Stimulated activated CD8-positive, alpha-beta memory T cell treated with anti-CD3 and anti-CD28 coated beads, Interleukin-15, amount 100 ng/mL, for 24 hours (primary cell): ENCODE data around the gene OR6C3.
"Not testable (repeated sequence)": the region's sequence is repeated elsewhere in the genome, so short reads cannot be mapped to it uniquely, and the experiment has no call there.

Source experiments
- DNase-seq: peaks from one replicate; pipeline ENCODE4 v3.0.0-alpha.2; 2020; ENCODE audit warnings: low read depth

OR6C3 gene

DNA sequence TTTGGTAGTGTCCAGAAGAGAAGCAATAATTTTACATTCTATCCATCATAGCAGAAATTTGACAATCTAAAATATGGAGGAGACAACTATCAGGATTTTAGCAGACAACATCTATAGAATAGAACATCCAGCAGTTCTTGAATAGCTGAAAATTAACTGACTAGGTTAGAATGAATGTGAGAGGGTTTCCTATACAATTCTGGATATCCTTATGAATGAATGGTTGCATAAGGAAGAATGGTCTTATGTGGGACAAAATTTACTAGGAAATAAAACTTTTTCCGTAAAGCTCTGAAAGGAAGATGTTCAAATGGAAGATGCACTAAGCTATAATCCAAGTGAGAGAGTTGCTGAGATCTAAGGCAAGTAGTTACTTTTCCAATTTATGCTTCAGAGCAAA, at the start of gene OR6C3:
TSS of gene OR6C3 (plus strand) at position 301 of the 400 bp plus-strand sequence. CDS start 955 bp downstream, outside the sequence.
- DNase-seq: no peak

- DNase-seq: no peak
Measured at GRCh38 chr12:55280991-55281390, 49.6 kb upstream of the OR6C3 start.

DNA sequence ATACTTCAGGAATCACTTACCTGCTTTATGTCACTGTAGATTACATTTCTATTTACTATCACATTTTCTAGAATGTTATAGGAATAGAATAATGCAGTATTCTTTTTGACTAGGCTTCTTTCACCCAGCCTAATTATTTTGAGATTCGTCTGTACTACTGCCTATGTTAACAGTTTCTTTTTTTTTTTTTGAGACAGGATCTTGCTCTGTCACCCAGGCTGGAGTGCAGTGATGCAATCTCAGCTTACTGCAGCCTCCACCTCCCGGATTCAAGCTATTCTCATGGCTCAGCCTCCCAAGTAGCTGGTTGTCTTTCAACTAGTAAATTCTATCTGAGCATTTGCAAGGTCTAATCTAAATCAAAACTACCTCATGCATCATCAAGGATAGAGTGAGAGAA, 40.5 kb upstream of the OR6C3 start:
- DNase-seq: no peak

GRCh38 chr12:55296469-55296868, 34.1 kb upstream of the OR6C3 start, which contains the start of gene OR6C6:
TSS of gene OR6C6 (minus strand) at chr12:55296569. CDS start at chr12:55295232, 1,337 bp downstream.
- DNase-seq: no peak

DNA sequence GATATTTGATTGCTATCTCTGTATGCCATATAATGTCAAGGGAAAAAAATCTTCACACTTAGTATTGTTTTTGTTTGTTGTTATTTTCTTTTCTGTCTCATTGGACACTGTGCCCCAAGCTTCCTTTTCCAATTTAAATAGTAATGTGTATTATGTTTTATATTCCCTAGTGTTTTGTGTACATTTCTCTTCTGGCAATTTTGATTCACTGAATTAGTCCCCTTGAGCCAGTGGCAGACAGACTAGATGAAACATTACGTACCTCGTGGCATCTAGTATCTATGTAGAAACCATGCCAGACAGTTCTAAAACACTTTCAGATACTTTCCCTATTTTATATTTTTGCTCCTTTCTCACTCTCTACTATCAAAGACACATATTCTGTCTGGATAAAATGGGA, 16.5 kb upstream of the OR6C3 start, which contains the start of gene OR6C1:
TSS of gene OR6C1 (plus strand) at position 301 of the 400 bp plus-strand sequence. CDS start 6,257 bp downstream, outside the sequence.
- no peak for DNase-seq

DNA sequence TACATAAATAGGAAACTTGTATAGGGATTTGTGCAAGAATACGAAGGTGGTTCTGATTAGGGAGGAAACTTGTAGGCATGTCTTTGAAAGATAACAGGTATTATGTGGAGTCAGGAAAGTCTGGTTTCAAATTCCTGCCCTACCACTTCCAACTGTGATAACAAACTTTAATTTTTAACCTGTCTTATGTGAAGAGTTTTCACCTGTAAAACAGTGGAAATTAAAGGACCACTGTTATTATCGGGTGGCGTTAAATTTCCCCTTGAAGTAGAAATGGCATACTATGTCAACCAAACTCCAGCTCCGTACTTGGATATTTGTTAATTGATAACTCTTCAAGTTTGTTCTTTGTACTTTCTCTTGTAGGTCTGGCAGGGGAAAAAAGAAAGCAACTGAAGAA, 10.3 kb upstream of the OR6C3 start:
- no peak for DNase-seq

DNA sequence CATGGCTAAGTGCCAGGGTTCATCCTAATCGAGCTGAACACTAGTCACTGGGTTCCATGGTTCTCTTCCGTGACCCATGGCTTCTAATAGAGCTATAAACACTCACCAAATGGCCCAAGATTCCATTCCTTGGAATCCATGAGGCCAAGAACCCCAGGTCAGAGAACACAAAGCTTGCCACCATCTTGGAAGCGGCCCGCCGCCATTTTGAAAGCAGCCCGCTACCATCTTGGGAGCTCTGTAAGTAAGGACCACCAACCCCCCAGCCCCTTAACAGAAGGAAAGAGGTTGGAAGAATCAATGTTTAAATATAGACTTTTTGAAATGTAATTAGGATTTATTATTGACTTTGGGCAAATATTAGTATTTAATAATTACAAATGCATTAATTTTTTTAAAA, 4.7 kb upstream of the OR6C3 start:
- DNase-seq: not testable (repeated sequence)

DNA sequence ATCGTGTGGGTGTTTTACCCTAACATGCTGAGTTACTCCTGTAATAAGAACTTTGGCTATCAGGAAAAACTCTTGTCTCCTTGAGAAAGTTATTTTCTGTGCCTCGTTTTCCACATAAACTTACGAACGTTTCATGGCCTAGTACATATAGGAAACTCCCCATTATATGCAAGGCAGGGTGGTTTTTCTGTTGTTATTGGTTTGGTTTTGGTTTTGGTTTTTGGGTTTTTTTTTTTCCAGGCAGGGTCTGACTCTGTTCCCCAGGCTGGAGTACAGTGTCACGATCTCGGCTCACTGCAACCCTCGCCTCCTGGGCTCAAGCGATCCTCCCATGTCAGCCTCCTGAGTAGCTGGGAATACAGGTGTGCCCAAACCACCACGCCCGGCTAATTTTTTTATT, 5.5 kb downstream of the OR6C3 start:
- DNase-seq: no peak

- not testable (repeated sequence) for DNase-seq
Measured at GRCh38 chr12:55355338-55355737, 24.8 kb downstream of the OR6C3 start.

DNA sequence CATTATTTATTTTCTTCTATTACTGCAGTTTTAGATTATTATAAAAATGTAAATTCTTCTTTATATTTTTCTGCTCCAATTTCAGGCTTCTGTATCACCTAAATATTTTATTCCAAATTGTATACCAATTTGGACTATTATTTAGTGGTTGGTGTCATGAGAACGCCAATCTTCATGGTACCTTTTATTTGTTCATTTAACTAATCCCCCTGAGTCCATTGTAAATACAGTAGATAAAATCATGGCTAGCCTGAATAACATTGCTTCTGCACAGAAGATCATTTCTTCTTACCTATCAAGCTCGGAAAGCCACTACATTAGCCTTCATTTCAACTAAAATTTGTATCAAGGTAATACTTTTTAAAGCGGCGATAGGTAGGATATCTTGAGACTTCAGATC, 32.1 kb downstream of the OR6C3 start, which contains the start of gene OR6C75:
TSS of gene OR6C75 (plus strand) at position 301 of the 400 bp plus-strand sequence. CDS start 2,136 bp downstream, outside the sequence.
- DNase-seq: no peak

DNA sequence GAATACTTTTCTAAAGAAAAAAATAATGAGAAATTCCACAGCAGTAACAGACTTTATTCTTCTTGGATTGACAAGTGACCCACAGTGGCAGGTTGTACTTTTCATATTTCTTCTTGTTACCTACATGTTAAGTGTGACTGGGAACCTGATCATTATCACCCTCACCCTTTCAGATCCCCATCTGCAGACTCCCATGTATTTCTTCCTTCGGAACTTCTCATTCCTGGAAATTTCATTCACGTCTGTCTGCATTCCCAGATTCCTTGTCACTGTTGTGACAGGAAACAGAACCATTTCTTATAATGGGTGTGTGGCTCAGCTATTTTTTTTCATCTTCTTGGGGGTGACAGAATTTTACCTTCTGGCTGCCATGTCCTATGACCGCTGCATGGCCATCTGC, 34.5 kb downstream of the OR6C3 start:
- DNase-seq: no peak

- no peak for DNase-seq
Measured at GRCh38 chr12:55372521-55372920, 42.0 kb downstream of the OR6C3 start.
